Fibroblast of lung (primary cell): Measurements from ENCODE around the gene ENOX1.

Experiments
- CTCF ChIP-seq, 2 donors: IDR thresholded peaks in 1 of 2; conservative IDR thresholded peaks in 1 of 2; 1 replicate in 1 of 2; 2 replicates in 1 of 2; pipeline ENCODE4 v1.5.1; 2011 to 2012; ENCODE audit warnings: low read length in 2 of 2, control low read depth in 1 of 2, inconsistent platforms in 1 of 2, low read depth in 1 of 2, mild to moderate bottlenecking in 1 of 2
- EZH2 ChIP-seq: IDR thresholded peaks from 2 replicates; pipeline ENCODE4 v1.5.1; 2012; ENCODE audit warnings: low read length, control low read depth, mild to moderate bottlenecking; ENCODE audit errors: missing control alignments

- TF ChIP-seq CTCF (conservative IDR thresholded peaks at IDR 0.05 in 1 of 2, IDR thresholded peaks at IDR 0.05 in 1 of 2; ENCODE audit: low read depth in 1 of 2, low read length in 2 of 2) (no peak), EZH2 (no peak)
Observed at GRCh38 chr13:43835701-43836100, 48.9 kb upstream of the ENOX1 start.
